ENCODE measurements around the gene PRKRA. TPM values are rescaled to one million over a fixed set of nuclear protein-coding genes. Genes with fewer than 3 reads are reported as not detected.

Gene PRKRA
- total RNA-seq, 5 donors from 2014 or later (not counting 1 experiment from before 2014, with no cell fraction given) = 49.4 to 98.7 (median 52.7) TPM

DNA sequence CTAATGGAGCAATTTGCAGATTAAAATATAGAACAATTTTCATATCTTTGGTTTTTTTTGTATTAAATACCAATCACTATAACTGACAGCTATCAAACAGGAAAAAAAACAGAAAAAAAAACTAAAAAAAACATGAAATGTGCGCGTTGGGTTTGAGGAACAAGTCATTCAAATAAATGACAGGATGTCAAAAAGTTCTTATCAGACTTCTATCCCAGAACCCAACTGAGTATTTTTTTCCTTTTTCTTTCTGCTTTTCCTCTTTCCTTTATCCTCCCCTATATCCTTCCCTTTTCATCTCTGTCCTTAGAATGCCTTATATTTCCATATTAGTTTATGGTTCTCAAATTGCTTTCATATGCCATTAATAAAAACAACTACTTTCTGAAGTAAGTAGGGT, 14.3 kb downstream of the PRKRA start:
- H3K9me3 ChIP-seq = no peaks in the 10 kb centered on the region
- no peaks in the 10 kb centered on the region for H3K9me3 Mint-ChIP-seq
- no CpG with 5 or more reads among the region's 2 CpGs for WGBS (ENCODE audit: insufficient coverage)
- peaks cover 0 to 56% of the 10 kb centered on the region in 2 donors for H3K36me3 ChIP-seq (ENCODE audit: control insufficient read depth in 2 of 2, extremely low read depth in 1 of 2, insufficient read depth in 1 of 2, low read length in 1 of 2)
- H3K27ac Mint-ChIP-seq = no peak overlapping the region
- no peaks in the 10 kb centered on the region for H3K27me3 Mint-ChIP-seq
- no peak overlapping the region for H3K27ac ChIP-seq (ENCODE audit: low read length)
- DNase-seq = no peak
- ChIA-PET CTCF (interaction anchor here (0.9 to 1.5 kb wide), 2 partner anchors 17 to 22 kb away, joined by 3 to 5 read pairs; no protein-coding TSS in a partner anchor), POLR2A (interaction anchor here in 1 of 2 donors (0.9 kb wide), 1 partner anchor 10 kb away, joined by 3 read pairs; no protein-coding TSS in a partner anchor)
- no peaks in the 10 kb centered on the region for H3K27me3 ChIP-seq (replicated peaks in 1 of 2; ENCODE audit: control insufficient read depth in 2 of 2, extremely low read depth in 1 of 2, insufficient read depth in 2 of 2, low read length in 1 of 2)
- no peaks in the 10 kb centered on the region for H3K4me1 ChIP-seq (ENCODE audit: control insufficient read depth in 1 of 2, extremely low read depth in 1 of 2, insufficient read depth in 2 of 2, low read length in 2 of 2)
- peaks cover 58% of the 10 kb centered on the region for H3K36me3 Mint-ChIP-seq
- H3K4me1 Mint-ChIP-seq = peaks cover 0 to 10% (median 2%) of the 10 kb centered on the region in 3 donors
- ATAC-seq (replicated peaks in 1 of 4) = no peak
- no peak overlapping the region for H3K4me3 ChIP-seq (ENCODE audit: control insufficient read depth in 1 of 2, extremely low read depth in 1 of 2, low read length in 1 of 2)
- no peak overlapping the region for H3K4me3 Mint-ChIP-seq

DNA sequence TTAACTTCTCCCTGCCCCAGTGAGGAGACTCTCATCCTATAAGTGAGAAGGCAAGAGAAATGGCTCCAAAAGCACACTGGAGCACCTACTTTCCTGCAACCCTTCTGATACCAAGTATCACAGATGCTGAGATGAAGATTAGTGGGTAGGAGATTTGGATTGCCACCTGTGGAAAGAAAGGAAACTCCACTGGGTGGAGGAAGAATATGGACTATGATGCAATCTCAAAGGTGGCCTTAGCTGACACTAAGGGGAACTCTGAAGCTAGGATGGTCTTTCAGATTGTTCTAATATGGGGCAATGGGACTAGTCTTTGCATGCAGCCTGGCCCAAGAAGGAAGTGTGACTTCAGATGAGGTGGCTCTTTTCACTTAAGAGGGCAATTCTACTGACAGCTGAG, 21.6 kb downstream of the PRKRA start:
- H3K4me1 Mint-ChIP-seq = no peaks in the 10 kb centered on the region
- ATAC-seq (replicated peaks in 1 of 4) (no peak), DNase-seq (no peak)
- Histone ChIP-seq H3K27ac (ENCODE audit: low read length) (no peak overlapping the region), H3K4me1 (ENCODE audit: control insufficient read depth in 1 of 2, extremely low read depth in 1 of 2, insufficient read depth in 2 of 2, low read length in 2 of 2) (no peaks in the 10 kb centered on the region), H3K27me3 (replicated peaks in 1 of 2; ENCODE audit: control insufficient read depth in 2 of 2, extremely low read depth in 1 of 2, insufficient read depth in 2 of 2, low read length in 1 of 2) (no peaks in the 10 kb centered on the region), H3K9me3 (no peaks in the 10 kb centered on the region), H3K4me3 (ENCODE audit: control insufficient read depth in 1 of 2, extremely low read depth in 1 of 2, low read length in 1 of 2) (no peak overlapping the region), H3K36me3 (ENCODE audit: control insufficient read depth in 2 of 2, extremely low read depth in 1 of 2, insufficient read depth in 1 of 2, low read length in 1 of 2) (peaks cover 0 to 40% of the 10 kb centered on the region in 2 donors)
- H3K27ac Mint-ChIP-seq = no peak overlapping the region
- H3K9me3 Mint-ChIP-seq = peaks cover 0 to 20% (median 15%) of the 10 kb centered on the region in 3 donors
- H3K36me3 Mint-ChIP-seq = peaks cover 78% of the 10 kb centered on the region
- H3K4me3 Mint-ChIP-seq = no peak overlapping the region
- ChIA-PET POLR2A (no interaction called here), CTCF (interaction anchor here (1.2 to 1.3 kb wide), 2 partner anchors 15 kb away, joined by 4 read pairs; no protein-coding TSS in a partner anchor)
- no peaks in the 10 kb centered on the region for H3K27me3 Mint-ChIP-seq

DNA sequence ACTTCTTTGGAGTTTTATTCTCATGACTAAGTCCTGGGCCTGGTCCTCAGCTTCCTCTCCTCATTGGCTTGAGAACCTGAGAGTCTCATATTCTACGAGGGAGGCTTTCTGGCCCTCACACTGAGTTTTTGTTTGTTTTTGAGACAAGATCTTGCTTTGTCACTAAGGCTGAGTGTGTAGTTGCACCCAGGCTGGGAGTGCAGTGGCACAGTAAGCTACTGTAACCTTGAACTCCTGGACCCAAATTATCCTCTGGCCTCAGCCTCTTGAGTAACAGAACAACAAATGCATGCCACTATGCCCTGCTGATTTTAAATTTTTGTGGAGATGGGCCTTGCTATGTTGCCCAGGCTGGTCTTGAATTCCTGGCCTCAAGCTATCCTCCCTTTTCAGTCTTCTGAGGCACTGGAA, 22.6 kb downstream of the PRKRA start:
- Histone ChIP-seq H3K9me3 (no peaks in the 10 kb centered on the region), H3K36me3 (ENCODE audit: control insufficient read depth in 2 of 2, extremely low read depth in 1 of 2, insufficient read depth in 1 of 2, low read length in 1 of 2) (peaks cover 0 to 31% of the 10 kb centered on the region in 2 donors), H3K27ac (ENCODE audit: low read length) (no peak overlapping the region), H3K4me3 (ENCODE audit: control insufficient read depth in 1 of 2, extremely low read depth in 1 of 2, low read length in 1 of 2) (no peak overlapping the region), H3K4me1 (ENCODE audit: control insufficient read depth in 1 of 2, extremely low read depth in 1 of 2, insufficient read depth in 2 of 2, low read length in 2 of 2) (no peaks in the 10 kb centered on the region), H3K27me3 (replicated peaks in 1 of 2; ENCODE audit: control insufficient read depth in 2 of 2, extremely low read depth in 1 of 2, insufficient read depth in 2 of 2, low read length in 1 of 2) (no peaks in the 10 kb centered on the region)
- no peaks in the 10 kb centered on the region for H3K4me1 Mint-ChIP-seq
- ChIA-PET POLR2A (interaction anchor here in 1 of 2 donors (0.6 to 1.1 kb wide), 5 partner anchors 9 to 304 kb away, joined by 3 to 7 read pairs (median 3); partner anchors contain the start of genes PJVK and PRKRA), CTCF (interaction anchor here (0.5 to 1.3 kb wide), 3 partner anchors 14 to 33 kb away, joined by 4 to 8 read pairs (median 4); no protein-coding TSS in a partner anchor)
- H3K27me3 Mint-ChIP-seq = no peaks in the 10 kb centered on the region
- H3K27ac Mint-ChIP-seq = no peak overlapping the region
- no peak for DNase-seq
- H3K36me3 Mint-ChIP-seq = peaks cover 85% of the 10 kb centered on the region
- H3K9me3 Mint-ChIP-seq = peaks cover 0 to 21% (median 17%) of the 10 kb centered on the region in 3 donors
- no peak overlapping the region for H3K4me3 Mint-ChIP-seq
- WGBS (ENCODE audit: insufficient coverage) = 100% methylated on average over 1 of the region's 1 CpG
- peak in 1 of 4 experiments; percentile 13 for ATAC-seq (replicated peaks in 1 of 4)

DNA sequence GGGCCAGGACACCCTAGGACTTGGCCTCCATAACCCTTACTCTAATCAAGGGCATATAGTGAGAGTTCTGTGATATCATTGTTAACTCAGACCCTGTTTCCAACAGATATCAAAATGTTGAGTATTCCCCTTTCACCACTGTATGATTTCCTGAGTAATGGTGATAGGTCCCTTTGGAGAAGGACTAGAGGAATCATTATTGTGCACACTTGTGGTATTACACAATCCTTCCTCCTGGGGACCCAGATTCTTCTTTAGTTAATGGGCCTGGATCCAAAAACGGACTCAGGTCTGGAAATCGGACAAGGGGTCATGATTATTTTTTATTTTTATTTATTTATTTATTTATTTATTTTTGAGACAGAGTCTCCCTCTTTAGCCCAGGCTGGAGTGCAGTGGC, 23.5 kb downstream of the PRKRA start:
- H3K36me3 Mint-ChIP-seq = peaks cover 81% of the 10 kb centered on the region
- ATAC-seq (replicated peaks in 1 of 4) = no peak
- no peaks in the 10 kb centered on the region for H3K27me3 Mint-ChIP-seq

DNA sequence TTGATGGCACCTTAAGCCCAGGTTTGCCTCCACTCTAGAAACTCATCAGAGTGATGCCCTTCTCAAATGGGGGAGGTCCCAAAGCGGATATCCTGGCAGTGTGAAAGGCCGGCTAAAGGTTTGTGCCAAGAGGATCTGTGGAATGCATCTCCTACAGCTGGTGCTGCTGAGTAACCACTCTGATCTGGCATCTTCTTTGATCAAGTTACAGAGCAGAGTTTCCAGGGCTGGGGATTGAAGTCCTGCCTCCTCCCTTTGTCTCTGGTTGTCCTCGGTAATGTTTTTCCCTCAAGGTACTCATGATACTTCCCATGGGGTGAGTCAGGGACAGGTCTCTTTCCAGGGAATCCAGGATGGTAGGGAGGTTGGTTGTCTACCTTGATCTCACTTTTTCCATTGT, 24.6 kb downstream of the PRKRA start:
- peaks cover 0 to 25% (median 17%) of the 10 kb centered on the region in 3 donors for H3K9me3 Mint-ChIP-seq
- H3K27me3 Mint-ChIP-seq = no peaks in the 10 kb centered on the region
- H3K27ac Mint-ChIP-seq = no peak overlapping the region
- Histone ChIP-seq H3K4me1 (ENCODE audit: control insufficient read depth in 1 of 2, extremely low read depth in 1 of 2, insufficient read depth in 2 of 2, low read length in 2 of 2) (no peaks in the 10 kb centered on the region), H3K4me3 (ENCODE audit: control insufficient read depth in 1 of 2, extremely low read depth in 1 of 2, low read length in 1 of 2) (no peak overlapping the region), H3K36me3 (ENCODE audit: control insufficient read depth in 2 of 2, extremely low read depth in 1 of 2, insufficient read depth in 1 of 2, low read length in 1 of 2) (peaks cover 3 to 13% of the 10 kb centered on the region in 2 donors), H3K9me3 (no peaks in the 10 kb centered on the region), H3K27ac (ENCODE audit: low read length) (no peak overlapping the region), H3K27me3 (replicated peaks in 1 of 2; ENCODE audit: control insufficient read depth in 2 of 2, extremely low read depth in 1 of 2, insufficient read depth in 2 of 2, low read length in 1 of 2) (no peaks in the 10 kb centered on the region)
- H3K36me3 Mint-ChIP-seq = peaks cover 76% of the 10 kb centered on the region
- no peaks in the 10 kb centered on the region for H3K4me1 Mint-ChIP-seq
- 89% methylated on average over 2 of the region's 3 CpGs for WGBS (ENCODE audit: insufficient coverage)
- H3K4me3 Mint-ChIP-seq = no peak overlapping the region
- ATAC-seq (replicated peaks in 1 of 4) (no peak), DNase-seq (no peak)
- CTCF ChIA-PET = interaction anchor here in 1 of 2 donors (1.8 kb wide), 1 partner anchor 12 kb away, joined by 4 read pairs; no protein-coding TSS in a partner anchor
- POLR2A ChIA-PET = interaction anchor here in 1 of 2 donors (0.6 kb wide), 1 partner anchor 294 kb away, joined by 3 read pairs; no protein-coding TSS in a partner anchor

More for the DNA sequence above, 23.5 kb downstream of the PRKRA start:
- Histone ChIP-seq H3K27me3 (replicated peaks in 1 of 2; ENCODE audit: control insufficient read depth in 2 of 2, extremely low read depth in 1 of 2, insufficient read depth in 2 of 2, low read length in 1 of 2) (no peaks in the 10 kb centered on the region), H3K27ac (ENCODE audit: low read length) (no peak overlapping the region), H3K36me3 (ENCODE audit: control insufficient read depth in 2 of 2, extremely low read depth in 1 of 2, insufficient read depth in 1 of 2, low read length in 1 of 2) (peaks cover 0 to 21% of the 10 kb centered on the region in 2 donors), H3K4me3 (ENCODE audit: control insufficient read depth in 1 of 2, extremely low read depth in 1 of 2, low read length in 1 of 2) (no peak overlapping the region), H3K4me1 (ENCODE audit: control insufficient read depth in 1 of 2, extremely low read depth in 1 of 2, insufficient read depth in 2 of 2, low read length in 2 of 2) (no peaks in the 10 kb centered on the region), H3K9me3 (no peaks in the 10 kb centered on the region)
- no peaks in the 10 kb centered on the region for H3K4me1 Mint-ChIP-seq
- H3K4me3 Mint-ChIP-seq = no peak overlapping the region
- H3K27ac Mint-ChIP-seq = no peak overlapping the region
- ChIA-PET POLR2A (interaction anchor here in 1 of 2 donors (0.8 to 1.0 kb wide), 2 partner anchors 10 to 20 kb away, joined by 3 to 4 read pairs; no protein-coding TSS in a partner anchor), CTCF (interaction anchor here in 1 of 2 donors (0.5 to 1.8 kb wide), 2 partner anchors 13 to 29 kb away, joined by 3 to 4 read pairs; no protein-coding TSS in a partner anchor)
- H3K9me3 Mint-ChIP-seq = peaks cover 0 to 24% (median 17%) of the 10 kb centered on the region in 3 donors
- no CpG with 5 or more reads among the region's 2 CpGs for WGBS (ENCODE audit: insufficient coverage)
- no peak for DNase-seq

DNA sequence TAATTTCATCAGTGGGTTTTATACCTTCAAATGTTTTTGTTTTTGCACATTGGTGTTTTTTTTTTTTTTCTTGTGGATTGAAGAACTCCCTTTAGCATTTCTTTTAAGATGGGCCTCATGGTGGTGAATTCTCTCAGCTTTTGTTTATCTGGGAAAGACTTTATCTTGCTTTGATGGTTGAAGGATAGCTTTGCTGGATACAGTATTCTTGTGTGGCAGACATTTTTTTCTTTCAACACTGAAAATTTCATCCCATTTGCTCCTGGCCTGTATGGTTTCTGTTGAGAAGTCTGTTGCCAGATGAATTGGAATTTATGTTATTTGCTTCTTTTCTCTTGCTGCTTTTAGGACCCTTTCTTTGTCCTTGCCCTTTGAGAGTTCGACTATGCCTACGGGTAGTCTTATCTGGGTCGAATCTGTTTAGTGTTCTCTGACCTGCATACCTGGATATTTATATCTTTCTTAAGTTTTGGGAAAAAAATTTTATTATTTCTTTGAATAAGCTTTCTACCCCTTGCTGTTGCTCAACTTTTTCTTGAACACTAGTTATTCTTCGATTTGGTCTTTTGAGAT, 25.6 kb downstream of the PRKRA start:
- Histone ChIP-seq H3K36me3 (ENCODE audit: control insufficient read depth in 2 of 2, extremely low read depth in 1 of 2, insufficient read depth in 1 of 2, low read length in 1 of 2) (peaks cover 3 to 11% of the 10 kb centered on the region in 2 donors), H3K27me3 (replicated peaks in 1 of 2; ENCODE audit: control insufficient read depth in 2 of 2, extremely low read depth in 1 of 2, insufficient read depth in 2 of 2, low read length in 1 of 2) (no peaks in the 10 kb centered on the region), H3K4me1 (ENCODE audit: control insufficient read depth in 1 of 2, extremely low read depth in 1 of 2, insufficient read depth in 2 of 2, low read length in 2 of 2) (no peaks in the 10 kb centered on the region), H3K27ac (ENCODE audit: low read length) (no peak overlapping the region), H3K9me3 (no peaks in the 10 kb centered on the region), H3K4me3 (ENCODE audit: control insufficient read depth in 1 of 2, extremely low read depth in 1 of 2, low read length in 1 of 2) (no peak overlapping the region)
- no CpG with 5 or more reads among the region's 4 CpGs for WGBS (ENCODE audit: insufficient coverage)
- Mint-ChIP-seq H3K9me3 (peaks cover 0 to 25% (median 17%) of the 10 kb centered on the region in 3 donors), H3K27me3 (no peaks in the 10 kb centered on the region), H3K4me1 (no peaks in the 10 kb centered on the region), H3K4me3 (no peak overlapping the region), H3K27ac (no peak overlapping the region), H3K36me3 (peaks cover 67% of the 10 kb centered on the region)
- ATAC-seq (replicated peaks in 1 of 4) = no peak
- no peak for DNase-seq
- ChIA-PET POLR2A (interaction anchor here (0.6 kb wide), 2 partner anchors 24 to 292 kb away, joined by 3 read pairs; no protein-coding TSS in a partner anchor), CTCF (interaction anchor here (0.7 kb wide), 2 partner anchors 18 to 68 kb away, joined by 3 to 4 read pairs; no protein-coding TSS in a partner anchor)

Data from T-cell (primary cell).